GM19238 (cell line): ENCODE results near the gene GPLD1.

ENCODE experiments used
- DNase-seq: peaks from one replicate; pipeline ENCODE4 v3.0.0; 2011; ENCODE audit warnings: low spot score; ENCODE audit not compliant: insufficient read length

Gene GPLD1

GRCh38 chr6:24458134-24458533 is 31.2 kb downstream of the GPLD1 start:
- DNase-seq: no peak

GRCh38 chr6:24455061-24455460 is 34.3 kb downstream of the GPLD1 start:
- no peak for DNase-seq

GRCh38 chr6:24454452-24454851 is 34.9 kb downstream of the GPLD1 start:
- no peak for DNase-seq

GRCh38 chr6:24453921-24454320 is 35.5 kb downstream of the GPLD1 start:
- DNase-seq: no peak

GRCh38 chr6:24451581-24452388 is 37.6 kb downstream of the GPLD1 start:
- DNase-seq: no peak

GRCh38 chr6:24448828-24449525 is 40.4 kb downstream of the GPLD1 start:
- DNase-seq: no peak

GRCh38 chr6:24448396-24448795 is 41.0 kb downstream of the GPLD1 start:
- no peak for DNase-seq

- no peak for DNase-seq
Measured at GRCh38 chr6:24446670-24447069, 42.7 kb downstream of the GPLD1 start.

GRCh38 chr6:24445704-24446103 is 43.7 kb downstream of the GPLD1 start:
- no peak for DNase-seq

GRCh38 chr6:24444588-24444987 is 44.8 kb downstream of the GPLD1 start:
- DNase-seq: no peak

- DNase-seq: no peak
Measured at GRCh38 chr6:24441599-24441904, 47.8 kb downstream of the GPLD1 start.

GRCh38 chr6:24440897-24441598 is 48.3 kb downstream of the GPLD1 start:
- no peak for DNase-seq

GRCh38 chr6:24439858-24440539 is 49.4 kb downstream of the GPLD1 start:
- no peak for DNase-seq

GRCh38 chr6:24436979-24437378 is 52.4 kb downstream of the GPLD1 start:
- no peak for DNase-seq

GRCh38 chr6:24432611-24433010 is 56.8 kb downstream of the GPLD1 start:
- no peak for DNase-seq

- DNase-seq: no peak
Measured at GRCh38 chr6:24431045-24431451, 58.3 kb downstream of the GPLD1 start.

GRCh38 chr6:24430086-24430485 is 59.3 kb downstream of the GPLD1 start:
- DNase-seq: no peak

GRCh38 chr6:24429146-24429545 is 60.2 kb downstream of the GPLD1 start:
- no peak for DNase-seq

- no peak for DNase-seq
Measured at GRCh38 chr6:24428615-24429014, 60.8 kb downstream of the GPLD1 start.

GRCh38 chr6:24426729-24427446 is 62.5 kb downstream of the GPLD1 start:
- DNase-seq: no peak

- no peak for DNase-seq
Measured at GRCh38 chr6:24425091-24425490, 64.3 kb downstream of the GPLD1 start.
